GM12801 (cell line): ENCODE measurements around the gene LRRC61.

ENCODE experiments used
- TF ChIP-seq, protein P1 (sequence below): IDR thresholded peaks from one replicate; pipeline ENCODE4 v1.5.1; 2011; ENCODE audit warnings: control low read depth; ENCODE audit not compliant: insufficient read length; ENCODE audit errors: extremely low read depth

Gene LRRC61

DNA sequence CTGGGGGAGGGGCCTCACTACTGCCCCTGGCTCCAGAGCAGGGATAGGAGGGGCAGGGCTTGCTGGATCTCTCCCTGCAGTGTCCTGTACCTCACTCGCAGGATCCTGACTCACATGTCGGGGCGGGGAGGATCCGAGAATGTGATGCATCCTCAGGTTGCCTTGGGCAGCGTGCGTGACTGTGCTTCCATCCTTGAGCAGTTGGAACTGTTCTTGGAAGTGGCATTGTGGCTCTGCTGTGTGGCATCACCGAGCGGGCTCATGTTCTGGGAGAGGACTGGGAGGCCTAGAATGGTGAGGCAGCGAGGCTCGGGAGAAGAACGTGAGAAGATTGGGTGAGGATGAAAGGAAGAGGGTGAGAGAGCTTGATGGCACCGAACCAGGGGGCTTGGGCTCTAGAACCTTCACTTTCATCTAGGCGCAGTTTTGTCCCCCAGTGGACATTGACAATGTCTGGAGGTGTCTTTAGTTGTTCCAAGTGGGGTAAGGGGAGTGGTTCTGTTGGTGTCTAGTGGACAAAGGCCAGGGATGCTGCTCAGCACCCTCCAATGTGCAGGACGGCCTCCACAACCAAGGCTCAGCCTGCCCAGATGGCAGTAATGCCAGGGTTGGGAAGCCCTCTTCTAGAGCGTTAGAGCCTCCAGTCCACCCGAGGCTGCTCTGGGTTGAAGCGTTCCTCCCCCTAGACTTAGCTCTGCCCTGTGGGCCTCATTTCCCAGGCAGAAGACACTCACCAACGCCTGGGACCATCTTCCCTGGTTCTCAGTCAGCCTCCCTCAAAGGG is 9.9 kb downstream of the LRRC61 start:
- TF ChIP-seq, protein P1, sequence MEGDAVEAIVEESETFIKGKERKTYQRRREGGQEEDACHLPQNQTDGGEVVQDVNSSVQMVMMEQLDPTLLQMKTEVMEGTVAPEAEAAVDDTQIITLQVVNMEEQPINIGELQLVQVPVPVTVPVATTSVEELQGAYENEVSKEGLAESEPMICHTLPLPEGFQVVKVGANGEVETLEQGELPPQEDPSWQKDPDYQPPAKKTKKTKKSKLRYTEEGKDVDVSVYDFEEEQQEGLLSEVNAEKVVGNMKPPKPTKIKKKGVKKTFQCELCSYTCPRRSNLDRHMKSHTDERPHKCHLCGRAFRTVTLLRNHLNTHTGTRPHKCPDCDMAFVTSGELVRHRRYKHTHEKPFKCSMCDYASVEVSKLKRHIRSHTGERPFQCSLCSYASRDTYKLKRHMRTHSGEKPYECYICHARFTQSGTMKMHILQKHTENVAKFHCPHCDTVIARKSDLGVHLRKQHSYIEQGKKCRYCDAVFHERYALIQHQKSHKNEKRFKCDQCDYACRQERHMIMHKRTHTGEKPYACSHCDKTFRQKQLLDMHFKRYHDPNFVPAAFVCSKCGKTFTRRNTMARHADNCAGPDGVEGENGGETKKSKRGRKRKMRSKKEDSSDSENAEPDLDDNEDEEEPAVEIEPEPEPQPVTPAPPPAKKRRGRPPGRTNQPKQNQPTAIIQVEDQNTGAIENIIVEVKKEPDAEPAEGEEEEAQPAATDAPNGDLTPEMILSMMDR, result no peak

- TF ChIP-seq, protein P1, result no peak
Measured at GRCh38 chr7:150333659-150334058, 10.5 kb downstream of the LRRC61 start.

GRCh38 chr7:150334108-150334507 is 11.0 kb downstream of the LRRC61 start:
- TF ChIP-seq, protein P1, result no peak

- TF ChIP-seq, protein P1, result no peak
Measured at GRCh38 chr7:150335108-150335773, 12.1 kb downstream of the LRRC61 start.

DNA sequence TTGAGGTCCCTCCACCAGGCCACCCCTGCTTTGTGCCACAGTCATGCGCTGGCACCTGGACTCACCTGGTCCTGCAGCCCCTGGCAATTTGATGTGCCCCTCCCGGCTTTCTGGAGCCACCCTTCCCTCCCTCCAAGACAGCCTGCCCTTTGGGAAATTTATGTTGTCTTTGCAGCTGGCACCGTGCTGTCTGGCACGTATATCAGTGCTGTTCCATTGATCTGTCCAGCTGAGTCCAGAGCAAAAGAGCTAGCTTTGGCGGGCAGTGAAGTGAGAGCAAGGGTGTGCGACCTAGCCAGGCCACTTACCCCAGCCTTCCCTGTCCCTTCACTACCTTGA is 12.6 kb downstream of the LRRC61 start:
- TF ChIP-seq, protein P1, result no peak

GRCh38 chr7:150336746-150337145 is 13.6 kb downstream of the LRRC61 start:
- TF ChIP-seq, protein P1, result no peak

GRCh38 chr7:150337179-150337578 is 14.0 kb downstream of the LRRC61 start:
- TF ChIP-seq, protein P1, result no peak
